H9 (cell line): ENCODE data around the gene UQCR10. TPM values are rescaled to one million over a fixed set of nuclear protein-coding genes. Genes with fewer than 3 reads are reported as not detected.

Source experiments
- DNase-seq: peaks from one replicate; pipeline ENCODE4 v3.0.0-alpha.2; 2017
- H2AFZ ChIP-seq: one replicate; pipeline ENCODE4 v1.6.1; 2013; ENCODE audit warnings: mild to moderate bottlenecking, low read length, control low read depth, moderate library complexity
- H2AK5ac ChIP-seq: 2 replicates; pipeline ENCODE4 v1.6.1; 2013; ENCODE audit warnings: low read length, control low read depth, mixed read lengths; ENCODE audit not compliant: insufficient read length
- H2BK120ac ChIP-seq: one replicate; pipeline ENCODE4 v1.6.1; 2013; ENCODE audit warnings: low read depth, mild to moderate bottlenecking, low read length, control low read depth, inconsistent platforms; ENCODE audit not compliant: poor library complexity, severe bottlenecking
- H2BK12ac ChIP-seq: 2 replicates; pipeline ENCODE4 v1.6.1; 2013; ENCODE audit warnings: low read length, control low read depth, mixed read lengths, low read depth; ENCODE audit not compliant: insufficient read length
- H2BK15ac ChIP-seq: 2 replicates; pipeline ENCODE4 v1.6.1; 2013; ENCODE audit warnings: low read depth, low read length, control low read depth
- H2BK20ac ChIP-seq: one replicate; pipeline ENCODE4 v1.6.1; 2013; ENCODE audit warnings: low read depth, mild to moderate bottlenecking, low read length, control low read depth, inconsistent platforms; ENCODE audit not compliant: poor library complexity, severe bottlenecking
- H2BK5ac ChIP-seq: 2 replicates; pipeline ENCODE4 v1.6.1; 2013; ENCODE audit warnings: low read length, control low read depth, mixed read lengths; ENCODE audit not compliant: insufficient read length
- H3K14ac ChIP-seq: 2 replicates; pipeline ENCODE4 v1.6.1; 2013; ENCODE audit warnings: low read length, control low read depth; ENCODE audit not compliant: insufficient read depth
- H3K18ac ChIP-seq: 2 replicates; pipeline ENCODE4 v1.6.1; 2013; ENCODE audit warnings: low read depth, mild to moderate bottlenecking, mixed read lengths, low read length, control low read depth; ENCODE audit not compliant: insufficient read length
- H3K23ac ChIP-seq: 2 replicates; pipeline ENCODE4 v1.6.1; 2013; ENCODE audit warnings: low read length, control low read depth, mixed read lengths, low read depth; ENCODE audit not compliant: insufficient read length
- H3K23me2 ChIP-seq: 2 replicates; pipeline ENCODE4 v1.6.1; 2013; ENCODE audit warnings: low read depth, mild to moderate bottlenecking, mixed read lengths, low read length, control low read depth; ENCODE audit not compliant: insufficient read length, poor library complexity, severe bottlenecking
- H3K27ac ChIP-seq: 2 replicates; pipeline ENCODE4 v1.5.1; 2013; ENCODE audit warnings: low read length, control low read depth, mixed read lengths, low read depth; ENCODE audit not compliant: insufficient read length
- H3K27me3 ChIP-seq: 2 replicates; pipeline ENCODE4 v1.6.1; 2013; ENCODE audit warnings: low read length, control low read depth, inconsistent platforms; ENCODE audit not compliant: insufficient read depth
- H3K4ac ChIP-seq: 2 replicates; pipeline ENCODE4 v1.6.1; 2013; ENCODE audit warnings: low read depth, mild to moderate bottlenecking, control low read depth, inconsistent platforms, low read length, moderate library complexity
- H3K4me1 ChIP-seq: 2 replicates; pipeline ENCODE4 v1.6.1; 2013; ENCODE audit warnings: low read length, control low read depth, inconsistent platforms; ENCODE audit not compliant: insufficient read depth
- H3K4me2 ChIP-seq: 2 replicates; pipeline ENCODE4 v1.6.1; 2013; ENCODE audit warnings: low read length, control low read depth, mixed read lengths; ENCODE audit not compliant: insufficient read length, insufficient read depth
- H3K56ac ChIP-seq: 2 replicates; pipeline ENCODE4 v1.6.1; 2013; ENCODE audit warnings: low read depth, mild to moderate bottlenecking, mixed read lengths, low read length, control low read depth; ENCODE audit not compliant: insufficient read length
- H3K79me1 ChIP-seq: 2 replicates; pipeline ENCODE4 v1.6.1; 2013; ENCODE audit warnings: low read depth, mild to moderate bottlenecking, moderate library complexity, low read length, control low read depth, inconsistent platforms; ENCODE audit not compliant: insufficient read depth, poor library complexity, severe bottlenecking
- H3K79me2 ChIP-seq: 2 replicates; pipeline ENCODE4 v1.6.1; 2013; ENCODE audit warnings: low read length, control low read depth, inconsistent platforms; ENCODE audit not compliant: insufficient read depth
- H3K9ac ChIP-seq: 2 replicates; pipeline ENCODE4 v1.6.1; 2013; ENCODE audit warnings: low read length, control low read depth, mixed read lengths; ENCODE audit not compliant: insufficient read length; ENCODE audit errors: extremely low read depth
- H3K9me3 ChIP-seq: one replicate; pipeline ENCODE4 v1.6.1; 2013; ENCODE audit warnings: low read depth, low read length, inconsistent platforms; ENCODE audit not compliant: control insufficient read depth
- H3T11ph ChIP-seq: one replicate; pipeline ENCODE4 v1.6.1; 2013; ENCODE audit warnings: mild to moderate bottlenecking, low read length, control low read depth, inconsistent platforms
- H4K20me1 ChIP-seq: one replicate; pipeline ENCODE4 v1.6.1; 2013; ENCODE audit not compliant: control insufficient read depth, insufficient read length, insufficient read depth
- H4K5ac ChIP-seq: 2 replicates; pipeline ENCODE4 v1.6.1; 2013; ENCODE audit warnings: low read depth, mild to moderate bottlenecking, mixed read lengths, low read length, control low read depth; ENCODE audit not compliant: insufficient read length
- H4K8ac ChIP-seq: replicated peaks from 2 replicates; pipeline ENCODE4 v1.6.1; 2013; ENCODE audit warnings: low read length, control low read depth, mixed read lengths, low read depth; ENCODE audit not compliant: insufficient read length
- H4K91ac ChIP-seq: 2 replicates; pipeline ENCODE4 v1.6.1; 2013; ENCODE audit warnings: low read depth, mild to moderate bottlenecking, moderate library complexity, mixed read lengths, low read length, control low read depth; ENCODE audit not compliant: insufficient read length
- H3K27ac Mint-ChIP-seq, 3 experiments: 2 replicates in 2 of 3; 3 replicates in 1 of 3; pipeline ENCODE4 v1.8.0; 2020 to 2021; ENCODE audit warnings: mixed read lengths in 3 of 3, mild to moderate bottlenecking in 1 of 3, moderate library complexity in 1 of 3
- H3K27me3 Mint-ChIP-seq: 2 replicates; pipeline ENCODE4 v1.8.0; 2021; ENCODE audit warnings: low read depth, mild to moderate bottlenecking, moderate library complexity, mixed read lengths
- H3K36me3 Mint-ChIP-seq, 3 experiments: 2 replicates in 2 of 3; 3 replicates in 1 of 3; pipeline ENCODE4 v1.8.0; 2020 to 2021; ENCODE audit warnings: low read depth in 3 of 3, mixed read lengths in 3 of 3; ENCODE audit not compliant: insufficient read depth in 1 of 3
- H3K4me1 Mint-ChIP-seq, 2 experiments: 2 replicates each; pipeline ENCODE4 v1.8.0; 2020; ENCODE audit warnings: mixed read lengths in 2 of 2
- H3K4me3 Mint-ChIP-seq, 2 experiments: 2 replicates in 1 of 2; 3 replicates in 1 of 2; pipeline ENCODE4 v1.8.0; 2020 to 2021; ENCODE audit warnings: mild to moderate bottlenecking in 2 of 2, mixed read lengths in 2 of 2, moderate library complexity in 1 of 2
- H3K9me3 Mint-ChIP-seq, 2 experiments: 2 replicates in 1 of 2; 3 replicates in 1 of 2; pipeline ENCODE4 v1.8.0; 2020; ENCODE audit warnings: mild to moderate bottlenecking in 2 of 2, mixed read lengths in 2 of 2, moderate library complexity in 1 of 2
- CTCF ChIP-seq: fragments of 200-600 bp; sonication (generic); conservative IDR thresholded peaks from 3 replicates; pipeline ENCODE4 v1.8.0; 2021; ENCODE audit warnings: antibody characterized with exemption, mild to moderate bottlenecking
- WGBS: extraction: QIAGEN DNeasy Blood & Tissue Kit; methylation state at CpG from one replicate; pipeline ENCODE4 v1.1.7; 2013; ENCODE audit warnings: missing lambda C conversion rate, low lambda C conversion rate, mixed read lengths; ENCODE audit not compliant: insufficient read length; ENCODE audit errors: extremely low coverage; 5-methylcytosine and 5-hydroxymethylcytosine counted together
- total RNA-seq: library from RNA; stranded (reverse); gene quantifications from 2 replicates; pipeline ENCODE4 v1.2.1, GENCODE V29; 2021

The UQCR10 gene
- total RNA-seq, 1 experiment from 2014 or later, result 124 TPM

GRCh38 chr22:29780748-29781676, 13.8 kb downstream of the UQCR10 start:
- WGBS, result no CpG with 5 or more reads among the region's 8 CpGs
- H2AFZ ChIP-seq, result no peak overlapping the region

More at GRCh38 chr22:29780748-29781676, 13.8 kb downstream of the UQCR10 start:
- no peaks in the 10 kb centered on the region for H3K23me2 ChIP-seq
- no peak overlapping the region for H4K5ac ChIP-seq
- H4K8ac ChIP-seq, result no peak overlapping the region
- no peak overlapping the region for H2BK20ac ChIP-seq
- no peak overlapping the region for H3K23ac ChIP-seq
- no peak overlapping the region for H3K9ac ChIP-seq
- H2BK5ac ChIP-seq, result no peak overlapping the region
- no peak for TF ChIP-seq CTCF
- no peak overlapping the region for H3K18ac ChIP-seq
- H4K20me1 ChIP-seq, result no peaks in the 10 kb centered on the region
- H3T11ph ChIP-seq, result no peak overlapping the region
- H3K79me2 ChIP-seq, result no peaks in the 10 kb centered on the region
- no peaks in the 10 kb centered on the region for H3K9me3 ChIP-seq
- peak overlapping the region; percentile 34; the same call in 1 of the 2 replicates for H3K14ac ChIP-seq
- no peaks in the 10 kb centered on the region for H3K27me3 ChIP-seq
- peaks cover 11 to 25% of the 10 kb centered on the region in 2 experiments for H3K4me1 Mint-ChIP-seq
- H3K27ac ChIP-seq, result no peak overlapping the region
- H3K4me2 ChIP-seq, result no peak overlapping the region
- H2BK15ac ChIP-seq, result no peak overlapping the region
- DNase-seq, result no peak
- no peaks in the 10 kb centered on the region for H3K36me3 Mint-ChIP-seq
- H3K27ac Mint-ChIP-seq, result no peak overlapping the region; a peak in 1 of 7 replicates
- H3K4me1 ChIP-seq, result no peaks in the 10 kb centered on the region
- no peaks in the 10 kb centered on the region for H3K9me3 Mint-ChIP-seq
- H3K56ac ChIP-seq, result no peak overlapping the region
- no peak overlapping the region for H3K4ac ChIP-seq
- no peak overlapping the region for H2BK120ac ChIP-seq
- no peak overlapping the region for H2AK5ac ChIP-seq
- H3K79me1 ChIP-seq, result no peaks in the 10 kb centered on the region
- H3K27me3 Mint-ChIP-seq, result peaks cover 2% of the 10 kb centered on the region
- no peak overlapping the region for H3K4me3 Mint-ChIP-seq
- H4K91ac ChIP-seq, result no peak overlapping the region
- H2BK12ac ChIP-seq, result no peak overlapping the region
